CD4-positive, alpha-beta T cell treated with Interleukin-4 for 1 hour (primary cell): Measurements from ENCODE around the gene FAM118B.
"Not testable (repeated sequence)": the region's sequence is repeated elsewhere in the genome, so short reads cannot be mapped to it uniquely, and the experiment has no call there.

Experiments
- DNase-seq, 2 donors: peaks; one replicate each; pipeline ENCODE4 v3.0.0-alpha.2; 2020 to 2022

FAM118B gene

GRCh38 chr11:126219547-126219946 is 8.0 kb downstream of the FAM118B start:
- DNase-seq: no peak

GRCh38 chr11:126224647-126225294 is 13.2 kb downstream of the FAM118B start:
- DNase-seq: no peak

GRCh38 chr11:126225295-126225665 is 13.7 kb downstream of the FAM118B start:
- no peak for DNase-seq

GRCh38 chr11:126226334-126227084 is 14.9 kb downstream of the FAM118B start:
- no peak for DNase-seq

- DNase-seq: no peak
These were observed 18.4 kb downstream of the FAM118B start for GRCh38 chr11:126229858-126230540.

GRCh38 chr11:126231725-126232459 is 20.3 kb downstream of the FAM118B start:
- no peak for DNase-seq

- DNase-seq: no peak
These were observed 21.1 kb downstream of the FAM118B start for GRCh38 chr11:126232683-126233082.

- DNase-seq: no peak
These were observed 21.8 kb downstream of the FAM118B start for GRCh38 chr11:126233391-126233790.

- no peak for DNase-seq
These were observed 35.1 kb downstream of the FAM118B start for GRCh38 chr11:126246636-126247035.

- no peak for DNase-seq
These were observed 41.7 kb downstream of the FAM118B start for GRCh38 chr11:126253265-126253664.

GRCh38 chr11:126254819-126255218 is 43.2 kb downstream of the FAM118B start:
- DNase-seq: no peak

GRCh38 chr11:126255507-126255906 is 43.9 kb downstream of the FAM118B start:
- not testable (repeated sequence) for DNase-seq

GRCh38 chr11:126256216-126256615 is 44.6 kb downstream of the FAM118B start:
- DNase-seq: no peak

GRCh38 chr11:126257144-126257543 is 45.6 kb downstream of the FAM118B start:
- DNase-seq: no peak

GRCh38 chr11:126257764-126258163 is 46.2 kb downstream of the FAM118B start:
- no peak for DNase-seq

GRCh38 chr11:126262216-126262615 is 50.6 kb downstream of the FAM118B start:
- DNase-seq: no peak

GRCh38 chr11:126263489-126263888 is 51.9 kb downstream of the FAM118B start:
- DNase-seq: no peak

GRCh38 chr11:126265811-126266210 is 54.2 kb downstream of the FAM118B start:
- no peak for DNase-seq

GRCh38 chr11:126267650-126268049 is 56.1 kb downstream of the FAM118B start:
- no peak for DNase-seq

GRCh38 chr11:126268361-126268707 is 56.8 kb downstream of the FAM118B start:
- DNase-seq: no peak

- DNase-seq: peak; percentile 99
These were observed 57.4 kb downstream of the FAM118B start, which contains the start of the genes FOXRED1 and SRPRA for GRCh38 chr11:126268708-126269579. FOXRED1 (plus strand) TSS chr11:126269154; CDS start chr11:126269207, 53 bp downstream. SRPRA (minus strand) TSS chr11:126268895; CDS start chr11:126268804, 91 bp downstream.

- DNase-seq: no peak
These were observed 65.7 kb downstream of the FAM118B start for GRCh38 chr11:126277322-126277721.
